ENCODE data around the gene PSENEN.
"Not testable (repeated sequence)": the region's sequence is repeated elsewhere in the genome, so short reads cannot be mapped to it uniquely, and the experiment has no call there.

PSENEN gene

DNA sequence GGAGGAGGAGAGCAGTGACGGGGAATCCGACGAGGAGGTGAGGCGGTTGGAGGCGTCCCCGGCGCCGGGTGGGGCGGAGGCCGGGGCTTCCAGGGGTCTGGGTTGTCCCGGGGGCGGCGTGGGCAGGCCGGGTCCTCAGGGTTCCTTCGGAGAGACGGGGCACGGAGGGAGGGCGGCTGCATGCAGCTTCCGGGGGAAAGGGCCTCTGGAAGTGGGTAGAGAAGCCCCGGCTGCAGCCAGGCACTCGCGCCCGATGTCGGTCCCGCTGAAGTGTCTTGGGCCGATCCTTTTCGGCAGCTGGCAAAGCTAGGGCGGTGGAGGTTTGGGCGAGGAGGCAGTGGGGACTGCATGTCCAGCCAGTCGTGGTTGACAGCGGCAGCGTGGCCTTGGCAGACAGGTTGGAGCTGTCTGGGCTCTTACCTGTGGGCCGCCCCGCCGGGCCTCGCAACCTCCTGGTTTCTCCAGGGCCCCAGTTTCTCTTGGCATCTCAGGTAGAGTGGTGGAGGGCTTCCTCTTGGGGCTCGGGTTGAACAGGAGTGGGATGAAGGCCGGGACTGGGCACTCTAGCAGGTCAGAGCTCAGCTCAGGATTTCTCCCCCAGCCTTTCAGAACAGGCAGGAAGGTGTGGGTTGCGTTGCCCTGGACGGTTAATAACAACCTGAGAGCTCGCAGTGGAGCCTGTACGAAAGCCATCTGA is 27.0 kb upstream of the PSENEN start:
- DNase-seq (ENCODE audit: low spot score): peak; percentile 64

DNA sequence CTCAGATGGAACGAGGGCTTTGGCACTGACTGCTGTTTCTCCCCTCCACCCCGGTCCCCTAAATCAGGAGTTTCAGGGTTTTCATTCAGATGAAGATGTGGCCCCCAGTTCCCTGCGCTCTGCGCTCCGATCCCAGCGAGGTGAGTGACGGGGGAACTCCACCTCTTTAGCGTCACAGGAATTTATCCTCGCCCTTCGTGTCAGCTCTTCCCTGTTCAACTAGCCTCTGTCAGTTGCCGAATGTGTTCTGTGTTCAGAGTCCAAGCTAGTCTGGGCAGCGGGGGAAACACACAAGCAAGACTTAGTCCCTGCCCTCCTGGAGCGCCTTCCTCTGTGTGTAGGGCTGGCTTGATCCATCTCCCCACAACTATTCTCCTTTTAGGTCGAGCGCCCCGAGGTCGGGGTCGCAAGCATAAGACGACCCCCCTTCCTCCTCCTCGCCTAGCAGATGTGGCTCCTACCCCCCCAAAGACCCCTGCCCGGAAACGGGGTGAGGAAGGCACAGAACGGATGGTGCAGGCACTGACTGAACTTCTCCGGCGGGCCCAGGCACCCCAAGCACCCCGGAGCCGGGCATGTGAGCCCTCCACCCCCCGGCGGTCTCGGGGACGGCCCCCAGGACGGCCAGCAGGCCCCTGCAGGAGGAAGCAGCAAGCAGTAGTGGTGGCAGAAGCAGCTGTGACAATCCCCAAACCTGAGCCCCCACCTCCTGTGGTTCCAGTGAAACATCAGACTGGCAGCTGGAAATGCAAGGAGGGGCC is 25.9 kb upstream of the PSENEN start:
- no peak for DNase-seq (ENCODE audit: low spot score)

DNA sequence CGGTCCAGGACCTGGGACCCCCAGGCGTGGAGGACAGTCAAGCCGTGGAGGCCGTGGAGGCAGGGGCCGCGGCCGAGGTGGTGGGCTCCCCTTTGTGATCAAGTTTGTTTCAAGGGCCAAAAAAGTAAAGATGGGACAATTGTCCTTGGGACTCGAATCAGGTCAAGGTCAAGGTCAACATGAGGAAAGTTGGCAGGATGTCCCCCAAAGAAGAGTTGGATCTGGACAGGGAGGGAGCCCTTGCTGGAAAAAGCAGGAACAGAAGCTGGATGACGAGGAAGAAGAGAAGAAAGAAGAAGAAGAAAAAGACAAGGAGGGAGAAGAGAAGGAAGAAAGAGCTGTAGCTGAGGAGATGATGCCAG is 25.3 kb upstream of the PSENEN start:
- no peak for DNase-seq (ENCODE audit: low spot score)

DNA sequence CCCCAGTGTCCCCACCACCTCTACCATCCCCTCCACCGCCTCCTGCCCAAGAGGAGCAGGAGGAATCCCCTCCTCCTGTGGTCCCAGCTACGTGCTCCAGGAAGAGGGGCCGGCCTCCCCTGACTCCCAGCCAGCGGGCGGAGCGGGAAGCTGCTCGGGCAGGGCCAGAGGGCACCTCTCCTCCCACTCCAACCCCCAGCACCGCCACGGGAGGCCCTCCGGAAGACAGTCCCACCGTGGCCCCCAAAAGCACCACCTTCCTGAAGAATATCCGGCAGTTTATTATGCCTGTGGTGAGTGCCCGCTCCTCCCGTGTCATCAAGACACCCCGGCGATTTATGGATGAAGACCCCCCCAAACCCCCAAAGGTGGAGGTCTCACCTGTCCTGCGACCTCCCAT is 24.8 kb upstream of the PSENEN start:
- DNase-seq (ENCODE audit: low spot score): no peak

DNA sequence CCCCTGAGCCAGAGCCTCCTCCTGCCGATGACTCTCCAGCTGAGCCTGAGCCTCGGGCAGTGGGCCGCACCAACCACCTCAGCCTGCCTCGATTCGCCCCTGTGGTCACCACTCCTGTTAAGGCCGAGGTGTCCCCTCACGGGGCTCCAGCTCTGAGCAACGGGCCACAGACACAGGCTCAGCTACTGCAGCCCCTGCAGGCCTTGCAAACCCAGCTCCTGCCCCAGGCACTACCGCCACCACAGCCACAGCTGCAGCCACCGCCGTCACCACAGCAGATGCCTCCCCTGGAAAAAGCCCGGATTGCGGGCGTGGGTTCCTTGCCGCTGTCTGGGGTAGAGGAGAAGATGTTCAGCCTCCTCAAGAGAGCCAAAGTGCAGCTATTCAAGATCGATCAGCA is 24.1 kb upstream of the PSENEN start:
- DNase-seq (ENCODE audit: low spot score): no peak

DNA sequence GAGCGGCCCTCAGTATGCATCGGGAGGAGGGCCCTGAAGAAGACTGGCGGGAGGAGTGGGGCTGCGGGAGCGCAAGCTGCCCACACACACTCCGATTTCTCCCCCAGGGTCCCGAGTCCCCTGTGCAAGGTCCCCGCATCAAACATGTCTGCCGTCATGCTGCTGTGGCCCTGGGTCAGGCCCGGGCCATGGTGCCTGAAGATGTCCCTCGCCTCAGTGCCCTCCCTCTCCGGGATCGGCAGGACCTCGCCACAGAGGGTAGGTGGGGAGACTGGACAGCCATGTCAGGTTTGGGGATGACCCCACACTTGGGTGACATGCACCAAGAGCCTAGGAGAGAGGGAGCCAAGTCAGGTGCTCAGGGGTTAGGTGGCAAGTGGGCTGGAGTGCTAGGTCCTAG is 23.0 kb upstream of the PSENEN start:
- no peak for DNase-seq (ENCODE audit: low spot score)

DNA sequence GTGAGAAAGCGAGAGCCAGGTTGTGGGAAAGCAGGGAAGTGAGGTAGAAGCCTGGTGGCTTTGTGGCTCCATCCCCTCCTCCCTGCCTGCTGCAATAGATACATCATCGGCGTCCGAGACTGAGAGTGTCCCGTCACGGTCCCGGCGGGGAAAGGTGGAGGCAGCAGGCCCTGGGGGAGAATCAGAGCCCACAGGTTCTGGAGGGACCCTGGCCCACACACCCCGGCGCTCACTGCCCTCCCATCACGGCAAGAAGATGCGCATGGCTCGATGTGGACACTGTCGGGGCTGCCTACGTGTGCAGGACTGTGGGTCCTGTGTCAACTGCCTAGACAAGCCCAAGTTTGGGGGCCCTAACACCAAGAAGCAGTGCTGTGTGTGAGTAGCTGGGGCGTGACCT is 22.6 kb upstream of the PSENEN start:
- no peak for DNase-seq (ENCODE audit: low spot score)

DNA sequence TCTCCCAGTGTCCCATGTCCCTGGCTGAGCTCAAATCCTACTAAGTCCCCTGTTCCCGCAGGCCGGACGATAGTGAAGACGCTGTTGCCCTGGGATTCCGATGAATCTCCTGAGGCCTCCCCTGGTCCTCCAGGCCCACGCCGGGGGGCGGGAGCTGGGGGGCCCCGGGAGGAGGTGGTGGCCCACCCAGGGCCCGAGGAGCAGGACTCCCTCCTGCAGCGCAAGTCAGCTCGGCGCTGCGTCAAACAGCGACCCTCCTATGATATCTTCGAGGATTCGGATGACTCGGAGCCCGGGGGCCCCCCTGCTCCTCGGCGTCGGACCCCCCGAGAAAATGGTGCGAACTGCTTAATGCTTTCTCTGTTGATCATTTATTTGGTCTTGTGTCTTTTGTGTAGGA is 21.8 kb upstream of the PSENEN start:
- DNase-seq (ENCODE audit: low spot score): no peak

DNA sequence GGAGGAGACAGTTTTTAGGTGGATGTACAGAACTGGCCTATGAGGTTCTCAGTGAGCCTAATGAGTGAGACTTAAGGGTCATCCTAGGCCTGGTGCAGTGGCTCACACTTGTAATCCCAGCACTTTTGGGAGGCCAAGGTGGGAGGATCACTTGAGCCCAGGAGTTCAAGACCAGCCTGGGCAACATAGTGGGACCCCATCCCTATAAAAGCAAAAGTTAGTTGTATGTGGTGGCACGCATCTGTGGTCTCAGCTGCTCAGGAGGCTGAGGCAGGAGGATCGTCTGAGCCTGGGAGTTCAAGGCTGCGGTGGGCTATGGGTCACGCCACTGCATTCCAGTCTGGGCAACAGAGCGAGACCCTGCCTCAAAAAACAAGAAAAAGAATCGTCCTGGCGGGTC is 21.3 kb upstream of the PSENEN start:
- not testable (repeated sequence) for DNase-seq (ENCODE audit: low spot score)

DNA sequence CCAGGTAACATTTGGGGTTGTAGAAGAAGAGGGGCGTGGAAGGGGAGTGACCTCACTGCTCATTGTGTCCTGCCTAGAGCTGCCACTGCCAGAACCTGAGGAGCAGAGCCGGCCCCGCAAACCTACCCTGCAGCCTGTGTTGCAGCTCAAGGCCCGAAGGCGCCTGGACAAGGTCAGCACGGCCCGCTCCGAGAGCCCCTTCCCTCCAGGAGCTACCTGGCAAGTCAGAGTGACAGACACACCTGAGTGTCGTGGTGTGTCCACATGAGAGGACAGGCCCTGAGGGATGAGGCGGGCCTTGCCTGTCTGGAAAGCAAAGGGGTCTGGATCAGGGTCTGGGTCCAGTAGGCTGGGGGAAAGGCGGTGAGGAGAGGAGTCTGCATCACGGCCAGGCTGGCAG is 20.9 kb upstream of the PSENEN start:
- no peak for DNase-seq (ENCODE audit: low spot score)

DNA sequence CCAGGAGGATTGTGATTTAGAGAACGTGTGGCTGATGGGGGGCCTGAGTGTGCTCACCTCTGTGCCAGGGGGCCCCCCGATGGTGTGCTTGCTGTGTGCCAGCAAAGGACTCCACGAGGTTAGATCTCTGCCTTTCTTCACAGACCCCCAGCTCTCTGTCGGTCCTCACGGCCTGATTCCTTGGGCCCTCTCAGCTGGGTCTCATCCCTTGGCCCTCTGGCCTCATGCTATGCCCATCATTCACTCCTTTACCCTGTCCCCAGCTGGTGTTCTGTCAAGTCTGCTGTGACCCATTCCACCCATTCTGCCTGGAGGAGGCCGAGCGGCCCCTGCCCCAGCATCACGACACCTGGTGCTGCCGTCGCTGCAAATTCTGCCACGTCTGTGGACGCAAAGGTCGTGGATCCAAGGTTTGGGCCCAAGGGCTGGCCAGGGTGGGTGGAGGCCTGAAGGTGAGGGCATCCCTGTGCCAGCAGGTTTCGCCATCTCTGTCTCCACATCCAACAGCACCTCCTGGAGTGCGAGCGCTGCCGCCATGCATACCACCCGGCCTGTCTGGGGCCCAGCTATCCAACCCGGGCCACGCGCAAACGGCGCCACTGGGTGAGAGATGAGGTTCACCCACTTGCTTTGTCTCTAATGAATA is 20.1 kb upstream of the PSENEN start:
- no peak for DNase-seq (ENCODE audit: low spot score)

DNA sequence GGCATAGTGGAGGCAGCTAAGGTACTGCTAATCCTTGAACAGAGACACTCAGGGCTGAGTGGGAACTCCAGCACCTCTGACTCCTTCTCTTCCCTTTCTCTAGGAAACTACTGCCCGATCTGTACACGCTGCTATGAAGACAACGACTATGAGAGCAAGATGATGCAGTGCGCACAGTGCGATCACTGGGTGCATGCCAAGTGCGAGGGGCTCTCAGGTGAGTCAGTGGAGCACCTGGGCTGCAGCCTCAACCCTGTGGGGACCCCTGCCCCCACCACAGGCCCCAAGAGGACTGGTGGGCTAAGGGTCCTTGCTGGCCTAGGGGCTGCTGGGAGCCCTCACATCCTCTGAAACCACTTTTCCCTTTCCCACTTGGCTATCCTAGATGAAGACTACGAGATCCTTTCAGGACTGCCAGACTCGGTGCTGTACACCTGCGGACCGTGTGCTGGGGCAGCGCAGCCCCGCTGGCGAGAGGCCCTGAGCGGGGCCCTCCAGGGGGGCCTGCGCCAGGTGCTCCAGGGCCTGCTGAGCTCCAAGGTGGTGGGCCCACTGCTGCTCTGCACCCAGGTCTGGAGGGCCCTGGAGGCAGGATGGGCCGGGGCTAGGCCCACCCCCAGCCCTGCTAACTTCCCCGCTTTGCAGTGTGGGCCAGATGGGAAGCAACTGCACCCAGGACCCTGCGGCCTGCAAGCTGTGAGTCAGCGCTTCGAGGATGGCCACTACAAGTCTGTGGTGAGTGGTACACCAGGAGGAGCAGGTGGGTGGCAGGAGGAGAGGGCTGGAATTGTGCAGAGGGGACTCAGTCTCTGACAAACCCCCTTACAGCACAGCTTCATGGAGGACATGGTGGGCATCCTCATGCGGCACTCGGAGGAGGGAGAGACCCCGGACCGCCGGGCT is 18.1 kb upstream of the PSENEN start:
- no peak for DNase-seq (ENCODE audit: low spot score)

DNA sequence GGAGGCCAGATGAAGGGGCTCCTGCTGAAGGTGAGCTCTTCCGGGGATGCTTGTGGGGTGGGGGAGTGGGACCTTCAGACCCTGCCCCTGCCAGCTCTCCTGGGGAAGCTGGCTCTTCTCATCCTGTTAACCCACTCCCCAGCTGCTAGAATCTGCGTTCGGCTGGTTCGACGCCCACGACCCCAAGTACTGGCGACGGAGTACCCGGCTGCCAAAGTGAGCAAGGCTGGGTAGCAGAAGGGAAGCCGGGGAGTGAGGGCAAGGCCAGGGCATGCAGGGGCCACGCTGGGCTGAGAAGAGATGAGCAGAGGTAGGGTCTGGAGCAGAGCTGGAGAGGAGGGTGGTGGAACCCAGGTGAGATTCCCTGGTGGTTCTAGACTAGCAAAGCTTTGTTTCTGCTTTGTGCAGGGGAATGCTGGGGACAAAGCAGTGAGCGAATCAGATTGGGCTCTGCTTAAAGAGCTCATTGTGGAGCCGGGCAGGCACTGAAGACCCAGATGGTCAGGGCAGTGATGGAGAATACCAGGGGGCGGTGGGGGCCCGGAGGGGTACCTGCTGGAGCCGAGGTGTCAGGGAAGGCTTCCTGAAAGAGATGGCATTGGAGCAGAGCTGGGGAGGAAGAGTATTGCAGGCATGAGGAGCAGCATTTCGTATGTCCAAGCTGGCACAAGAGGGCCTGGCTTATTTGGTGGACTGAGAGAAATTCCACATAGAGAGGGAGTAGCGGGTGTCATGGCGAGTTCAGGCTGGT is 17.3 kb upstream of the PSENEN start:
- no peak for DNase-seq (ENCODE audit: low spot score)

DNA sequence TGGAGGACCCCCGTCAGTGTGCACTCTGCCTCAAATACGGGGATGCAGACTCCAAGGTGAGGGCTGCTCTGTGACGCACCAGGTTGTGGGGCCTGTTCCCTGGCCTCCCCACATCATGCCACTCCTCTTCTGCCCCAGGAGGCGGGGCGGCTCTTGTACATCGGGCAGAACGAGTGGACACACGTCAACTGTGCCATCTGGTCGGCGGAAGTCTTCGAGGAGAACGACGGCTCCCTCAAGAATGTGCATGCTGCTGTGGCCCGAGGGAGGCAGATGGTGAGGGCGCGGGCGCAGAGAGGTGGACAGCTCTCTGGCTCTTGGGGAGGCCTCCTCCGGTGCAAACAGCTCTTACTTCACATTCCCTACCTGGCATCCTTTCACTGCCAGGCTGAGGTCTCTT is 16.4 kb upstream of the PSENEN start:
- DNase-seq (ENCODE audit: low spot score): no peak

DNA sequence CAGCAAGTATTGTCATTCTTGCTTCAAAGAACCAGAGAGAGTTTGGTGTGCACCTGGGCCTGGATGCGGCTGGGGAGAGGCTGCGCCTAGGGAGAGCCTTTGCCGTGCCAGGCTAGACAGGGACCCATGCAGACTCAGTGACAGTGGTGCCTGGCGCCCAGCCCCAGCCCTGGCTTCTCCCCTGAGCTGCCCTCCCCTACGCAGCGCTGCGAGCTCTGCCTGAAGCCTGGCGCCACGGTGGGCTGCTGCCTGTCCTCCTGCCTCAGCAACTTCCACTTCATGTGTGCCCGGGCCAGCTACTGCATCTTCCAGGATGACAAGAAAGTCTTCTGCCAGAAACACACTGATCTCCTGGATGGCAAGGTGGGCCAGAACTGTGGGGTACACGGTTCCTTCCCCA is 15.7 kb upstream of the PSENEN start:
- DNase-seq (ENCODE audit: low spot score): no peak

DNA sequence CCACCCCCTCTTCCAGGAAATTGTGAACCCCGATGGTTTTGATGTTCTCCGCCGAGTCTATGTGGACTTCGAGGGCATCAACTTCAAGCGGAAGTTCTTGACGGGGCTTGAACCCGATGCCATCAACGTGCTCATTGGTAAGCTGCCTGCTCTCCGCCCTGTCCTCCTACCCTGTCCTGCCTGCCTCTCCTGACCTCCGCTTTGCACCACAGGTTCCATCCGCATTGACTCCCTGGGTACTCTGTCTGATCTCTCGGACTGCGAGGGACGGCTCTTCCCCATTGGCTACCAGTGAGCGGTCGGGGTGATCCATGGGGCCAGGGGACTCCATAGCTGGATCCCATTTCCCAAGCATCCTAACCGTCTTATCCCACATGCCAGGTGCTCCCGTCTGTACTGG is 15.1 kb upstream of the PSENEN start:
- no peak for DNase-seq (ENCODE audit: low spot score)

DNA sequence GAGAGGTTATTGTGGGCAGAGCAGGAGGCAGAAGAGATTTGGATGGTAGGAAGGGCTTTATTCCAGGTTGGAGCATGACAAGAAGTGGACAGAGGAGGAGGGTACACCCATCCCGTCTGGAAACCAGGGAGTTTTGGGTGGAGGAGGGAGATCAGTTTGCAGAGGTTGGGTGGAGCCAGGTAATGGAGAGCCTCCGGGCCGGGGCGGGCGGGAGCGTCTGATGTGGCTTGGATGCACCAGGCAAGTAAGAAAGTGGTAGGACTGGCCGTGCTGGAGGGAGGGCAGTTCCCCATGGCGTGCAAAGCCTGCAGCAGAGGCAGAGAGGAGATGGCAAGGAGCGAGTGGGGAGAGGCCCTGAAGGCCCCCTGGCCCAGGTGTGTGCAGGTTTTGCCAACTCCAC is 14.1 kb upstream of the PSENEN start:
- DNase-seq (ENCODE audit: low spot score): no peak

DNA sequence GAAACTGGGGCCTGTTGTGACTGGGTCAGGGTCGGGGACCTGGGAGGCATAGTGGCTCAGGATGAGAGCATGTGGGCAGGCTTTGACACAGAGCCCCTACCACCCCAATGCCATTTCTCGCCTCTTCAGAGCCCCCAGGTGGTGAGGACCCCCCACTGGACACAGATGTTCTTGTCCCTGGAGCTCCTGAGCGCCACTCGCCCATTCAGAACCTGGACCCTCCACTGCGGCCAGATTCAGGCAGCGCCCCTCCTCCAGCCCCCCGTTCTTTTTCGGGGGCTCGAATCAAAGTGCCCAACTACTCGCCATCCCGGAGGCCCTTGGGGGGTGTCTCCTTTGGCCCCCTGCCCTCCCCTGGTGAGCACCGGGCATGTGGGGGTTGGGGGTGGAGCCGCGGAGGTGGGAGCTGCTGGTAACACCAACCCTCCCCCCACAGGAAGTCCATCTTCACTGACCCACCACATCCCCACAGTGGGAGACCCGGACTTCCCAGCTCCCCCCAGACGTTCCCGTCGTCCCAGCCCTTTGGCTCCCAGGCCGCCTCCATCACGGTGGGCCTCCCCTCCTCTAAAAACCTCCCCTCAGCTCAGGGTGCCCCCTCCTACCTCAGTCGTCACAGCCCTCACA is 13.6 kb upstream of the PSENEN start:
- DNase-seq (ENCODE audit: low spot score): no peak

DNA sequence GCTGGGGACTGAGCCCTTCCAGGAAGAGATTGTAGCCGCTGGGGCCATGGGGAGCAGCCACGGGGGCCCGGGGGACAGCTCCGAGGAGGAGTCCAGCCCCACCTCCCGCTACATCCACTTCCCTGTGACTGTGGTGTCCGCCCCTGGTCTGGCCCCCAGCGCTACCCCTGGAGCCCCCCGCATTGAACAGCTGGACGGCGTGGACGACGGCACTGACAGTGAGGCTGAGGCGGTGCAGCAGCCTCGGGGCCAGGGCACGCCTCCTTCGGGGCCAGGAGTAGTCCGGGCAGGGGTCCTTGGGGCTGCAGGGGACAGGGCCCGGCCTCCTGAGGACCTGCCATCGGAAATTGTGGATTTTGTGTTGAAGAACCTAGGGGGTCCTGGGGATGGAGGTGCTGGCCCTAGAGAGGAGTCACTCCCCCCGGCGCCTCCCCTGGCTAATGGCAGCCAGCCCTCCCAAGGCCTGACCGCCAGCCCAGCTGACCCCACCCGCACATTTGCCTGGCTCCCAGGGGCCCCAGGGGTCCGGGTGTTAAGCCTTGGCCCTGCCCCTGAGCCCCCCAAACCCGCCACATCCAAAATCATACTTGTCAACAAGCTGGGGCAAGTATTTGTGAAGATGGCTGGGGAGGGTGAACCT is 12.8 kb upstream of the PSENEN start:
- DNase-seq (ENCODE audit: low spot score): no peak

DNA sequence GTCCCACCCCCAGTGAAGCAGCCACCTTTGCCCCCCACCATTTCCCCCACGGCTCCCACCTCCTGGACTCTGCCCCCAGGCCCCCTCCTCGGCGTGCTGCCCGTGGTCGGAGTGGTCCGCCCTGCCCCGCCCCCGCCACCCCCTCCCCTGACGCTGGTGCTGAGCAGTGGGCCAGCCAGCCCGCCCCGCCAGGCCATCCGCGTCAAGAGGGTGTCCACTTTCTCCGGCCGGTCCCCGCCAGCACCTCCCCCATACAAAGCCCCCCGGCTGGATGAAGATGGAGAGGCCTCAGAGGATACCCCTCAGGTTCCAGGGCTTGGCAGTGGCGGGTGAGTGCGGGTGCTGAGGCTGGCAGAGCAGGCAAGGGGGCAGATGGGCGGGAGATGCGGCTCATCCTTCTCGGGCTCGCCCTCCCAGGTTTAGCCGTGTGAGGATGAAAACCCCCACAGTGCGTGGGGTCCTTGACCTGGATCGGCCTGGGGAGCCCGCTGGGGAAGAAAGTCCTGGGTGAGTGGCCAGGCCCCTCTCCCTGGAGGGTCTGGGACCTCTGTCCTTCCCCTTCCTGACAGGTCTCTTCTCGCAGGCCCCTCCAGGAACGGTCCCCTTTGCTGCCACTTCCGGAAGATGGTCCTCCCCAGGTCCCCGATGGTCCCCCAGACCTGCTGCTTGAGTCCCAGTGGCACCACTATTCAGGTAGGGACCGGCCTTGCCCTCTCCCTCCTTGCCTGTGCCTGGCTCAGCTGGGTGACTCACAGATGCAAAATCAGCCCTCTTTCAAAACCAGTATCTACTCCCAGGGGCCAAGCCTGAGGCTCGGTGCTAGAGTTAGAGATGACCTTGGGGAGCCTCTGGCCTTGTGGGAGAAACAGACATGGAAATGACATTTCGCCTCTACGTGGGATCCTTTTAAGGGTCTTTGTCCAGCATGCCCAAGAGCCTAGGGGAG is 12.0 kb upstream of the PSENEN start:
- no peak for DNase-seq (ENCODE audit: low spot score)
